GM21423 (cell line): ENCODE results near the gene RCC1.
A peak's percentile ranks its signal among the peaks of the same experiment; 100 is the strongest.
"Not testable (repeated sequence)": the region's sequence is repeated elsewhere in the genome, so short reads cannot be mapped to it uniquely, and the experiment has no call there.

Experiments
- ATAC-seq: cut with Tn5 transposase; IDR thresholded peaks from one replicate; pipeline ENCODE4 v1.9.1; 2021; ENCODE audit warnings: mild to moderate bottlenecking, moderate library complexity; ENCODE audit not compliant: unreplicated experiment

The RCC1 gene

GRCh38 chr1:28510970-28511440 lies 5.2 kb downstream of the RCC1 start:
- no peak for ATAC-seq

GRCh38 chr1:28512058-28512611 lies 6.3 kb downstream of the RCC1 start:
- no peak for ATAC-seq

GRCh38 chr1:28514445-28514933 lies 8.6 kb downstream of the RCC1 start:
- ATAC-seq: not testable (repeated sequence)

GRCh38 chr1:28516518-28516956 lies 10.7 kb downstream of the RCC1 start:
- no peak for ATAC-seq

- ATAC-seq: peak; percentile 7
Measured at GRCh38 chr1:28517649-28517999, 11.8 kb downstream of the RCC1 start.

- peak; percentile 81 for ATAC-seq
Measured at GRCh38 chr1:28518000-28518744, 12.3 kb downstream of the RCC1 start.

- ATAC-seq: no peak
Measured at GRCh38 chr1:28518745-28519341, 13.0 kb downstream of the RCC1 start.

- no peak for ATAC-seq
Measured at GRCh38 chr1:28519946-28520725, 14.3 kb downstream of the RCC1 start.

- ATAC-seq: not testable (repeated sequence)
Measured at GRCh38 chr1:28520796-28521195, 15.0 kb downstream of the RCC1 start.

- no peak for ATAC-seq
Measured at GRCh38 chr1:28521502-28522164, 15.8 kb downstream of the RCC1 start.

GRCh38 chr1:28522537-28522936 lies 16.7 kb downstream of the RCC1 start:
- not testable (repeated sequence) for ATAC-seq

- not testable (repeated sequence) for ATAC-seq
Measured at GRCh38 chr1:28525002-28525642, 19.3 kb downstream of the RCC1 start.

- no peak for ATAC-seq
Measured at GRCh38 chr1:28526886-28527285, 21.0 kb downstream of the RCC1 start.

- ATAC-seq: no peak
Measured at GRCh38 chr1:28530456-28530855, 24.6 kb downstream of the RCC1 start.

GRCh38 chr1:28534671-28535070 lies 28.8 kb downstream of the RCC1 start:
- no peak for ATAC-seq

GRCh38 chr1:28535180-28535579 lies 29.3 kb downstream of the RCC1 start:
- ATAC-seq: no peak

- ATAC-seq: no peak
Measured at GRCh38 chr1:28537457-28538199, 31.8 kb downstream of the RCC1 start.

GRCh38 chr1:28538286-28538685 lies 32.4 kb downstream of the RCC1 start:
- ATAC-seq: no peak

- no peak for ATAC-seq
Measured at GRCh38 chr1:28540651-28541050, 34.8 kb downstream of the RCC1 start.
